Vein endothelial cell (primary cell): ENCODE results near the gene PCDHGA12. TPM values are rescaled to one million over a fixed set of nuclear protein-coding genes. Genes with fewer than 3 reads are reported as not detected.

ENCODE experiments used
- total RNA-seq: library from RNA; depleted of rRNA; stranded (reverse); fragments of >200 nt; gene quantifications from 2 replicates; pipeline ENCODE4 v1.2.3, GENCODE V29; 2012

The PCDHGA12 gene
- 6.9 and 12.0 TPM in 2 replicates for total RNA-seq

GRCh38 chr5:141430332-141431113 lies at the start of gene PCDHGA12:
Gene PCDHGA12 (plus strand): TSS chr5:141430507. CDS start chr5:141430760, 253 bp downstream.

DNA sequence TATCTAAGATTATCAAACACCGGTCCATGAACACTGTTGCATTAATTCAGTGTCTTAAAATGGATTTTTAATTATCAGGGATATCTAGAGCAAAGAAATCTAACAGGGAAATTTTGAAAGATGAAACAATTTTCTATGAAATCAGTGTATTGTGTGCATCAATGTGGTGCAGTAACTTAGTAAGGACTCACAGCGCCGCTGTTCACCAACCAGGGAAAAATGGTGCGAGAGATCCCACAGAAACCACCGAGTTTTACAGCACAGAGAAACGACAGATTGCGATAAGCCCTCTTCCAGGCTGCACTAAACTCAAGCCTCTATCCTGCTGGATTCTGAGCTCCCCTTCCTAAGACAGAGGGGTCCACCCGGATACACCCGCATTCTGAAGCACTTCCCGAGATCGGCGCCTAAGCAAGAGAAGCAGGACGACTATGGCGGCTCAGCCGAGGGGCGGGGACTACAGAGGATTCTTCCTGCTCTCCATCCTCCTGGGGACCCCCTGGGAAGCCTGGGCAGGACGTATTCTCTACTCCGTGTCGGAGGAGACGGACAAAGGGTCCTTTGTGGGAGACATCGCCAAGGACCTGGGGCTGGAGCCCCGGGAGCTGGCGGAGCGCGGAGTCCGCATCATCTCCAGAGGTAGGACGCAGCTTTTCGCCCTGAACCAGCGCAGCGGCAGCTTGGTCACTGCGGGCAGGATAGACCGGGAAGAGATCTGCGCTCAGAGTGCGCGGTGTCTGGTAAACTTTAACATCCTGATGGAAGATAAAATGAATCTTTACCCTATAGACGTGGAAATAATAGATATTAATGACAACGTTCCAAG lies 47.6 kb upstream of the PCDHGA12 start, which contains the start of gene PCDHGA7:
PCDHGA7 (plus strand) TSS at position 274 of the 826 bp plus-strand sequence; CDS start at position 432, 158 bp downstream.

GRCh38 chr5:141387557-141388311 lies 42.6 kb upstream of the PCDHGA12 start, which contains the start of gene PCDHGB4:
Gene PCDHGB4 (plus strand): TSS chr5:141387698. CDS start chr5:141387885, 187 bp downstream.

GRCh38 chr5:141392429-141393198 lies 37.7 kb upstream of the PCDHGA12 start, which contains the start of gene PCDHGA8:
Gene PCDHGA8 (plus strand): TSS chr5:141392633. CDS start chr5:141392814, 181 bp downstream.

GRCh38 chr5:141397756-141398551 lies 32.4 kb upstream of the PCDHGA12 start, which contains the start of gene PCDHGB5:
Gene PCDHGB5 (plus strand): TSS chr5:141397947. CDS start chr5:141398128, 181 bp downstream.

GRCh38 chr5:141402553-141403243 lies 27.6 kb upstream of the PCDHGA12 start, which contains the start of gene PCDHGA9:
Gene PCDHGA9 (plus strand): TSS chr5:141402778. CDS start chr5:141402953, 175 bp downstream.

GRCh38 chr5:141407790-141408505 lies 22.4 kb upstream of the PCDHGA12 start, which contains the start of gene PCDHGB6:
Gene PCDHGB6 (plus strand): TSS chr5:141408021. CDS start chr5:141408203, 182 bp downstream.

GRCh38 chr5:141412854-141413539 lies 17.3 kb upstream of the PCDHGA12 start, which contains the start of gene PCDHGA10:
Gene PCDHGA10 (plus strand): TSS chr5:141412987. CDS start chr5:141413176, 189 bp downstream.

GRCh38 chr5:141417494-141418172 lies 12.7 kb upstream of the PCDHGA12 start, which contains the start of gene PCDHGB7:
Gene PCDHGB7 (plus strand): TSS chr5:141417677. CDS start chr5:141417860, 183 bp downstream.

GRCh38 chr5:141420855-141421488 lies 9.3 kb upstream of the PCDHGA12 start, which contains the start of gene PCDHGA11:
Gene PCDHGA11 (plus strand): TSS chr5:141421051. CDS start chr5:141421228, 177 bp downstream.

DNA sequence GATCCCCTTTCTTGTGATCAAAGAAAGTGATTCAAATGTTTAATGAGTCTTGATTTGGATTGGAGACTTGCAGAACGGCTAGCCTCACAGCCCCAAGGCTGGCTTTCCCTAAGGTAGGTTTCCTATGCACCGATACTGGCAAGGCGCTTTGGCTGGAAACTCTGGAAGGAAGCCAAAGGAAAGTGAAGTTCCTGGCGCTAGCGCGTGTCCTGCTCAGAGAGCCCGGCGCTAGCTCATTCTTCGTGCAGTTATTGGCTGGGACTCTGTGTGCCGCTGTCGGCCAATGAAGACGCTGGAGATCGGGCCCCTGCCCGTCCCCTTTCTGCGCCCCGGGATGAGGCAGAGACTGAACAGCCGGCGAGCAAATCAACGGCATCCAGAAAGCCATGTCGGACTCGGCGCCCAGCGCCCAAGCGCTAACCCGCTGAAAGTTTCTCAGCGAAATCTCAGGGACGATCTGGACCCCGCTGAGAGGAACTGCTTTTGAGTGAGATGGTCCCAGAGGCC lies 45.4 kb downstream of the PCDHGA12 start, which contains the start of gene PCDHGC3:
PCDHGC3 (plus strand) TSS at position 342 of the 507 bp plus-strand sequence; CDS start at position 493, 151 bp downstream.

Other genes with a start within 250 kb of the PCDHGA12 start
- 0.65 and 0.86 TPM in 2 replicates for gene PCDHB16, start 248.1 kb upstream of the PCDHGA12 start, total RNA-seq
- 0.38 and 0.65 TPM in 2 replicates for gene PCDHB9, start 243.3 kb upstream of the PCDHGA12 start, total RNA-seq
- gene PCDHB10, start 238.2 kb upstream of the PCDHGA12 start, total RNA-seq: 1.1 and 1.3 TPM in 2 replicates
- 0.57 and 0.65 TPM in 2 replicates for gene PCDHB11, start 230.9 kb upstream of the PCDHGA12 start, total RNA-seq
- gene PCDHB12, start 221.8 kb upstream of the PCDHGA12 start, total RNA-seq: 0.76 and 0.98 TPM in 2 replicates
- 1.3 and 2.6 TPM in 2 replicates for gene PCDHB13, start 216.6 kb upstream of the PCDHGA12 start, total RNA-seq
- gene PCDHB14, start 207.2 kb upstream of the PCDHGA12 start, total RNA-seq: 0.98 and 1.2 TPM in 2 replicates
- 0.98 and 1.1 TPM in 2 replicates for gene PCDHB15, start 185.1 kb upstream of the PCDHGA12 start, total RNA-seq
- 0.48 TPM in 1 of 2 replicates, not detected in the other for gene SLC25A2, start 126.5 kb upstream of the PCDHGA12 start, total RNA-seq
- 46.4 and 51.5 TPM in 2 replicates for gene TAF7, start 109.7 kb upstream of the PCDHGA12 start, total RNA-seq
- gene PCDHGA1, start 100.0 kb upstream of the PCDHGA12 start, total RNA-seq: 0.65 and 0.67 TPM in 2 replicates
- gene PCDHGA2, start 91.7 kb upstream of the PCDHGA12 start, total RNA-seq: 1.6 and 2.9 TPM in 2 replicates
- gene PCDHGA3, start 86.7 kb upstream of the PCDHGA12 start, total RNA-seq: 0.86 and 1.3 TPM in 2 replicates
- gene PCDHGB1, start 80.4 kb upstream of the PCDHGA12 start, total RNA-seq: 0.96 and 2.3 TPM in 2 replicates
- 6.3 and 9.1 TPM in 2 replicates for gene PCDHGA4, start 75.5 kb upstream of the PCDHGA12 start, total RNA-seq
- gene PCDHGB2, start 70.5 kb upstream of the PCDHGA12 start, total RNA-seq: 3.2 and 4.6 TPM in 2 replicates
- gene PCDHGA5, start 66.3 kb upstream of the PCDHGA12 start, total RNA-seq: 1.5 and 1.6 TPM in 2 replicates
- gene PCDHGB3, start 60.3 kb upstream of the PCDHGA12 start, total RNA-seq: 6.5 and 8.8 TPM in 2 replicates
- 6.0 and 7.2 TPM in 2 replicates for gene PCDHGA6, start 56.6 kb upstream of the PCDHGA12 start, total RNA-seq
- 3.0 and 4.6 TPM in 2 replicates for gene PCDHGA7, start 47.8 kb upstream of the PCDHGA12 start, total RNA-seq
- 15.0 and 15.2 TPM in 2 replicates for gene PCDHGB4, start 42.8 kb upstream of the PCDHGA12 start, total RNA-seq
- 2.0 and 2.9 TPM in 2 replicates for gene PCDHGA8, start 37.9 kb upstream of the PCDHGA12 start, total RNA-seq
- 22.4 and 26.1 TPM in 2 replicates for gene PCDHGB5, start 32.6 kb upstream of the PCDHGA12 start, total RNA-seq
- 5.6 and 6.1 TPM in 2 replicates for gene PCDHGA9, start 27.7 kb upstream of the PCDHGA12 start, total RNA-seq
- gene PCDHGB6, start 22.5 kb upstream of the PCDHGA12 start, total RNA-seq: 4.3 and 6.2 TPM in 2 replicates
- gene PCDHGA10, start 17.5 kb upstream of the PCDHGA12 start, total RNA-seq: 8.8 and 9.6 TPM in 2 replicates
- gene PCDHGB7, start 12.8 kb upstream of the PCDHGA12 start, total RNA-seq: 10.9 and 15.7 TPM in 2 replicates
- 11.4 and 12.4 TPM in 2 replicates for gene PCDHGA11, start 9.5 kb upstream of the PCDHGA12 start, total RNA-seq
- 17.0 and 20.5 TPM in 2 replicates for gene PCDHGC3, start 45.5 kb downstream of the PCDHGA12 start, total RNA-seq
- gene PCDHGC4, start 54.5 kb downstream of the PCDHGA12 start, total RNA-seq: 2.2 and 2.3 TPM in 2 replicates
- 1.3 and 1.4 TPM in 2 replicates for gene PCDHGC5, start 58.6 kb downstream of the PCDHGA12 start, total RNA-seq
- 35.6 and 40.9 TPM in 2 replicates for gene DIAPH1, start 188.5 kb downstream of the PCDHGA12 start, total RNA-seq
- gene HDAC3, start 206.3 kb downstream of the PCDHGA12 start, total RNA-seq: 48.6 and 56.2 TPM in 2 replicates
- 4.6 and 7.6 TPM in 2 replicates for gene RELL2, start 206.5 kb downstream of the PCDHGA12 start, total RNA-seq
- gene FCHSD1, start 220.9 kb downstream of the PCDHGA12 start, total RNA-seq: 29.4 and 32.6 TPM in 2 replicates